ENCODE results near the gene RELB. TPM values are rescaled to one million over a fixed set of nuclear protein-coding genes. Genes with fewer than 3 reads are reported as not detected.
"Not testable (repeated sequence)": the region's sequence is repeated elsewhere in the genome, so short reads cannot be mapped to it uniquely, and the experiment has no call there.

RELB gene
- total RNA-seq, 2 donors from 2014 or later = 11.8 to 40.9 TPM

DNA sequence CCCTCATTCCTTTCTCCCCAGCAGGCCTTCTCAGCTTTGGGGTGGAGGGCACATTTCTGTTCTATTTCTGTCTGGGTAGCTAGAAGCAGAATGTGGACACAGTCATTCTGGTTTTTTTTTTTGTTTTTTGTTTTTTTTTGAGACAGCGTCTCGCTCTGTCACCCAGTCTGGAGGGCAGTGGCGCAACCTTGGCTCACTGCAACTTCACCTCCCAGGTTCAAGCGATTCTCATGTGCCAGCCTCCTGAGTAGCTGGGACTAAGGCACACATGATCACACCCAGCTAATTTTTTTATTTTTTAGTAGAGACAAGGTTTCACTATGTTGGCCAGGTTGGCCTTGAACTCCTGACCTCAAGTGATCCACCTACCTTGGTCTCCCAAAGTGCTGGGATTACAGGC lies 25.8 kb upstream of the RELB start:
- ATAC-seq (no peak), DNase-seq (no peak)
- intact Hi-C loops (cut with DNase I, micrococcal nuclease) = no loop called here

DNA sequence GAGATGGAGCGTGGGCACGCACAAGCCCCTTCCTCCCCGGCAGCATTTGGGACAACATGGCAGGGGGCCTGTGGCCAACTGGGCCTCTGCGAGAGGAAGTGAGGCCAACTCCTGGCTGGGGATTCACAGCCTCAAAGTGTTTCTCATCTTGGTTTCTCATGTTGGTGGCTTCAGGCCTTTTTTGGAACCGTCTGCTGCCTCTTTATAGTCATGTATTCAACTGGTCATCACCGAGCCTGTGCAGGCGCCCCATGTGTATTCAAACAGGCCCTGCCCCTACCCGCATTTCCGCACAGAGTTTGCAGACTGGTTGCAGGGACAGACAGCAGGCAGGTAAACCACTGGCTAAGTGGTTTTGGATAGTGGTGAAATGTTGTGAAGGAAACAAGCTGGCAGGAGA lies 17.3 kb upstream of the RELB start:
- DNase-seq (no peak), ATAC-seq (no peak)
- intact Hi-C loops (cut with DNase I, micrococcal nuclease) = no loop called here

- ATAC-seq (no peak), DNase-seq (no peak)
- intact Hi-C loops (cut with DNase I, micrococcal nuclease) = no loop called here
These were observed 15.8 kb upstream of the RELB start for GRCh38 chr19:44985445-44985844.

- intact Hi-C loops (cut with DNase I, micrococcal nuclease) = no loop called here
- DNase-seq (no peak), ATAC-seq (no peak)
These were observed 14.9 kb upstream of the RELB start for GRCh38 chr19:44986389-44986788.

DNA sequence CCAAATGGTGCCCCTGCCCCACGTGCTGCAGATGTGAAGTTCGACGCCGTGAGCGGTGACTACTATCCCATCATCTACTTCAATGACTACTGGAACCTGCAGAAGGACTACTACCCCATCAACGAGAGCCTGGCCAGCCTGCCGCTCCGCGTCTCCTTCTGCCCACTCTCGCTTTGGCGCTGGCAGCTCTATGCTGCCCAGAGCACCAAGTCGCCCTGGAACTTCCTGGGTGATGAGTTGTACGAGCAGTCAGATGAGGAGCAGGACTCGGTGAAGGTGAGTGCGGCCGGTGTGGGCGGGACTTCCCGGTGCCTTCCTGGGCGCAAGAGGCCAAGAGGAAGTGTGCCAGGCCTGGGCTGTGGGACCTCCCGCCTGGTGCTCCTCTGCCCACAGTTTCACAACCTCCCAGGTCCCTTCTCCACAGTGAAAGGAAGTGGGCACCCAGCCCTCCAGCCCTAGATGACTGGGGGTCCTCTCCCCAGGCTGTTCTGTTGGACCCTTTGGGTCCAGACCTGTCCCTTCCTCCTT lies 14.1 kb upstream of the RELB start:
- intact Hi-C loops (cut with DNase I, micrococcal nuclease) = no loop called here
- ATAC-seq (no peak), DNase-seq (no peak)

DNA sequence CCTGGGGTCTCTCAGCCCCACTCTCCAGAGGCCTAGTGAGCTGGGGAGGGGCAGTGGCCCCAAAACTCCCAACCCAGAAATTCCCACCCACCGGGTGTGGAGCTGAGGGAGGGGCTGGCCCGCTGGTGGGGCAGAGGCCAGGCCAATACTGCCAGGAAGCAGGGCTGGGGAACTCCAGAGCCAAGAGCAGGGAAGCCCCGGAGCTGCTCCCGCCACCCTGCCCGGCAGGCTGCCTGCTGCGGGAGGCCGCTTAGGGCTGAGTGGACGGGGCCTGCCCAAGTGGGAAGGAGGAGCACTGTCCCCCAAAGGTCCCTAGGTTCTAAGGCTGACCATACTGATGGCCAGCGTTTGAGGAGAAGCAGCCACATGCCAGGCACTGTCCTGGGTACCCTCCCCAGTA lies 13.0 kb upstream of the RELB start:
- intact Hi-C loops (cut with DNase I, micrococcal nuclease) = no loop called here
- ATAC-seq (no peak), DNase-seq (no peak)

GRCh38 chr19:44988896-44989556 lies 12.2 kb upstream of the RELB start:
- ATAC-seq (peak; percentile 79), DNase-seq (peak; percentile 52 to 83)
- intact Hi-C loops (cut with DNase I, micrococcal nuclease) = no loop called here

- DNase-seq (no peak), ATAC-seq (no peak)
- intact Hi-C loops (cut with DNase I, micrococcal nuclease) = no loop called here
These were observed 10.8 kb upstream of the RELB start for GRCh38 chr19:44990459-44990858.

- ATAC-seq (peak; percentile 49), DNase-seq (peak in 1 of 2 donors; percentile 31)
- intact Hi-C loops (cut with DNase I, micrococcal nuclease) = no loop called here
These were observed 10.3 kb upstream of the RELB start for GRCh38 chr19:44990966-44991365.

DNA sequence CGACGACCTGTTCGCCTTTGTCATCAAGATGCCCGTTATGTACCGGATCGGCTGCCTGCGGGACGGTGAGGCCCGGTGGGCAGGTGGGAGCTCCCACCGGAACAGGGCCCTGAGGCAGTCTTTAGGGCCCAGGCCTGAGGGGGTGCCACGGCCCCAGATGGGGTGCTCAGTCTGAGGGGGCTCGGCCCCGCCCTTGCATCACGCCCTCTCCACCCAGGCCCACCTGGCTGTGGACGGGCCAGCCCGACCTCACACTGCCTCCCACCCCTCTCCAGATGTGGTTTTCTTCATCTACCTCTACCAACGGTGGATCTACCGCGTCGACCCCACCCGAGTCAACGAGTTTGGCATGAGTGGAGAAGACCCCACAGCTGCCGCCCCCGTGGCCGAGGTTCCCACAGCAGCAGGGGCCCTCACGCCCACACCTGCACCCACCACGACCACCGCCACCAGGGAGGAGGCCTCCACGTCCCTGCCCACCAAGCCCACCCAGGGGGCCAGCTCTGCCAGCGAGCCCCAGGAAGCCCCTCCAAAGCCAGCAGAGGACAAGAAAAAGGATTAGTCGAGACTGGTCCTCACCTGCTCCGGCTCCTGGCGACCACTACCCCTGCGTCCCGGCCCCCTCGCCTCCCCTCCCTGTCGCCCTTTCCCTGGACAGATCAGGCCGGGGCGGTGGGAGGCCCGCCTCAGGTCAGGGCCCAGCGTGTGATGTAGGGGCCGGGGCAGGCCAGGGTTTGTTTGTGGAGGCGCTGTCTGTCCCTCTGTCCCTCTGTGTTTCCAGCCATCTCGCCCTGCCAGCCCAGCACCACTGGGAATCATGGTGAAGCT lies 8.7 kb upstream of the RELB start:
- ATAC-seq = no peak
- DNase-seq = no peak
- intact Hi-C loops (cut with DNase I, micrococcal nuclease) = no loop called here

DNA sequence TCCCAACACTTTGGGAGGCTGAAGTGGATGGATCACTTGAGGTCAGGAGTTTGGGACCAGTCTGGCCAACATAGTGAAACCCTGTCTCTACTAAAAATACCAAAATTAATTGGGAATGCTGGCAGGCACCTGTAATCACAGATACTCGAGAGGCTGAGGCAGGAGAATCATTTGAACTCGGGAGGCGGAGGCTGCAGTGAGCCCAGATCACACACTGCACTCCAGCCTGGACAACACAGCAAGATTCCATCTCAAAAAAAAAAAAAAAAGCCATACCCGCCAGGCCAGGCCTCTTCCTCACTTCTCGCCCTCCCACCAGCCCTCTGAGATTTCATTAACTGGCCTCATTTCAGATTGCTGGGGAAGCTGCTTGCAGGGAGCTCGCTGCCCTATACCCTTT lies 7.7 kb upstream of the RELB start:
- intact Hi-C loops (cut with DNase I, micrococcal nuclease) = no loop called here
- ATAC-seq (no peak), DNase-seq (no peak)

DNA sequence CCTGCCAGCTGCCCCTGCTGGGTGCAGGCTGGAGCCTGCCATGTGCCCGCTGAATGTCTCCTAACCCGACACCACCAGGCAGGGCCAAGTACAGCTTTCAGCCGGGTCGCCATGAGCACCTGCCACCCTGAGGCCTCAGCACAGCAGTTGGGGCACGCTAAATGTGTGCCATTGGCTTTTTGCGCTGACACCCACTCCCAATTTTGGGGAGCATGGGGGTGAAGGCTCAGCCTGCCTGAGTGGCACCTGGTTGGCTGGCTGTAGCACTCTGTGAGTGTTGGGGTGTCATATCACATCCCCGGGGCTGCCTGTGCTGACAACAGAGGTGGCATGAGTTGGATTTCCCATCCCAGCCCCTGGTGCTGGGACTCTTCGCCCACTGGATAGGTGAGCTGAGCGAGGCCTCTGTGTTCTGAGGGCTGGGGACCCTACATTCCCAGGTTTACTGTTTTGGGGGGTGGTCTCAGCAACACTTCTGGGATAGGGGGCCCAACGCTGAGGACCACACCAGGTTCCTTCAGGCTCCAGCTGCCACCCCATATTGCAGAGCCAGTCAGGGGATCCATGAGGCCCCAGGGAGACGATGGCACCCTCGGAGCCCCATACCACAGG lies 7.2 kb upstream of the RELB start:
- ATAC-seq (no peak), DNase-seq (no peak)
- intact Hi-C loops (cut with DNase I, micrococcal nuclease) = no loop called here

GRCh38 chr19:44998025-44998424 lies 3.2 kb upstream of the RELB start:
- DNase-seq (no peak), ATAC-seq (no peak)
- intact Hi-C loops (cut with DNase I, micrococcal nuclease) = no loop called here

DNA sequence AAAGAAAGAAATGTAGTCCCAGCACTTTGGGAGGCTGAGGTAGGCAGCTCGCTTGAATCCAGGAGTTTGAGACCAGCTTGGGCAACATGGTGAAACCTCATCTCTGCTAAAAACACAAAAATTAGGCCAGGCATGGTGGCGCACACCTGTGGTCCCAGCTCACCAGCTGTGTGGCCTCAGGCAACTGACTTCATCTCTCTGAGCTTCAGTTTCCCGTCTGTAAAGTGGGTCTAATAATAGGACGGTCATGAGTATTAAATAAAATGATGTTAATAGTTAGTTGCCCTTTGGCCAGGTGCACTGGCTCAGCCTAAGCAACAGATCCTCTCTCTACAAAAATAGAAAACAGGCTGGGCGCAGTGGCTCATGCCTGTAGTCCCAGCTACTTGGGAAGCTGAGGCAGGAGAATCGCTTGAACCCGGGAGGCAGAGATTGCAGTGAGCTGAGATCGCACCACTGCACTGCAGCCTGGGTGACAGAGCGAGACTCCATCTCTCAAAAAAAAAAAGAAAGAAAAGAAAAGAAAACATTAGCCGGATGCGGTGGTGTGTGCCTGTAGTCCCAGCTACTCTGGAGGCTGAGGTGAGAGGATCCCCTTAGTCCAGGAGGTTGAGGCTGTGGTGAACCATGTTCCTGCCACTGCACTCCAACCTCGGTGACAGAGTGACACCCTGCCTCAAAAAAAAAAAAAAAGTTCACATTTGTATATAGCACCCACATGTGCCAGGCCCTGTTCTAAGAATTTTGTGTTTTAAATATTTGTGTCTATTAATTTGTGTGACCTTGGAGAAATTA lies 1.9 kb upstream of the RELB start:
- ATAC-seq; intact Hi-C loops (cut with DNase I, micrococcal nuclease); DNase-seq: not testable (repeated sequence)

DNA sequence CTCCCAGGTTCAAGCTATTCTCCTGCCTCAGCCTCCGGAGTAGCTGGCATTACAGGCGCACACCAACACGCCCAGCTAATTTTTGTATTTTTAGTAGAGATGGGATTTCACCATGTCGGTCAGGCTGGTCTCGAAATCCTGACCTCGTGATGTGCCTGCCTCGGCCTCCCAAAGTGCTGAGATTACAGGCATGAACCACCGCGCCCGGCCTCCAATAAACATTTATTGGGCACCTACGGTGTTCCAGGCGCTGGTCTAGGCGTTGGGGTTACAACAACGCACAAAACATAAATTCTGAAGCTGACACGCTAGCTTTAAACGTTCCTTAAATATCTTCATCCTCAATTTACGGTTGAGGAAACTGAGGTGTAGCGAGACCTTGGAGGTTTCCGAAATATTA lies 599 bp upstream of the RELB start:
- DNase-seq; intact Hi-C loops (cut with DNase I, micrococcal nuclease); ATAC-seq: not testable (repeated sequence)

- DNase-seq (no peak), ATAC-seq (no peak)
- intact Hi-C loops (cut with DNase I, micrococcal nuclease) = no loop called here
These were observed 2.2 kb downstream of the RELB start for GRCh38 chr19:45003485-45003884.

DNA sequence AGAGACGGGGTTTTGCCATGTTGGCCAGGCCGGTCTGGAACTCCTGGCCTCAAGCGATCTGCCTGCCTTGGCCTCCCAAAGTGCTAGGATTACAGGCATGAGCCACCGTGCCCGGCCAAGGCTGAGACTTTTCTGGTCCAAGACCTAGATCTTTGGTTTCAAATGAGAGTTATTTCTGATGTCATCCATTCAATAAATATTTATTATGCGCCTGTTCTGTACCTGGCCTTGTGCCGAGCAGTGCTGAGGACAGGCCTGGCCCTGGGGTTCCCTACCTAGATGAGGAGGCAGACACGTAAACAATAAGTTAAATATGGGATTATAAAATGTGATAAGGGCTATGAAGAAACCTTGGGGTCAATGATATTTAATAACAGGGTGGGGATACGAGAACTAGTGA lies 4.5 kb downstream of the RELB start:
- DNase-seq (peak; percentile 76 to 79), ATAC-seq (peak; percentile 47)
- intact Hi-C loops (cut with DNase I, micrococcal nuclease) = no loop called here

DNA sequence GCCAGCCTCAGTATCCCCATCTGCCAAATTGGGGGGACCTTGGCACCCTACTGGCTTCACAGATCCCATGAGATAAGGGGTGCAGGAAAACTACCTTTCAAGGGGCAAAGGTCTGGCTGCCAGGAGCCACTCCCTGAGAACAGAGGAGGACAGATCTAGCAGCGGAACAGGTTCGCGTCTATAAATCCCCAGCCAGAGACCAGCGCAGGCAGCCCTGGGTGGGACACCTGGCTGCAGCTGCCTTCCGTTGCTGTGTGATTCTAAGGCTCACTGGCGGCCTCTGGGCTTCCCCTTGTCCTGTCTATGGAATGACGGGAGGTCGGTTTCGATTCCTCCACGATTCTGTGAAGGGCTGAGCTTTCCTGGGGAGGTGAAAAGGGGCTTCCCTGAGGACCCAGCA lies 7.3 kb downstream of the RELB start:
- intact Hi-C loops (cut with DNase I, micrococcal nuclease) = no loop called here
- DNase-seq (peak; percentile 79 to 91), ATAC-seq (peak; percentile 79)

DNA sequence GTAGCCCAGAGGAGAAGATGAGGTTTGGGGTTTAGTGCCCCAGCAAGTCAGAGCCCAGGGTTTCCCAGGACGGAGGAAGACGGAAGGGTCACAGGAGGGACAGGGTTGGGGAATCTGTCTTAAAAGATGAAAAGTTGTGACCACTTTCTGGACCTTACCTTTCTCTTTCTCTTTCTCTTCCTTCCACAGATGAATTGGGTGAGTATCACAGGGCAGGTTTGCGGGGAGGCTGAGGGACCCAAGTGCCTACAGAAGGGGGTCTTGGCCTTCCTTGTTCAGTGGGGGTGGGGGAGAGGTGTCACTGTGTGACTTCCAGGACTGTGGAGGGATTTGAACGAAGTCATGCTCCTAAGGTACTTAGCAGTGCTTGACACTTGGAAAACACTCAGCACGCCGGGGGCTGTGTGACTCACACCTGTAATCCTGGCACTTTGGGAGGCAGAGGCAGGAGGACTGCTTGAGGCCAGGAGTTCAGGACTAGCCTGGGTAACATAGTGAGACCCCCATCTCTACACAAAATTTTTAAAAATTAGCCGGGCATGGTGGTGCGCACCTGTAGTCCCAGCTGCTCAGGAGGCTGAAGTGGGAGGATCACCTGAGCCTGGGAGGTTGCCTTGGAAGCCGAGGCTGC lies 8.5 kb downstream of the RELB start:
- ATAC-seq (no peak), DNase-seq (no peak)
- intact Hi-C loops (cut with DNase I, micrococcal nuclease) = no loop called here

All from left colon (tissue), 2 donors.